GM21515 (cell line): ENCODE results near the gene INAVA.
"Not testable (repeated sequence)": the region's sequence is repeated elsewhere in the genome, so short reads cannot be mapped to it uniquely, and the experiment has no call there.

Experiments
- ATAC-seq: cut with Tn5 transposase; IDR thresholded peaks from one replicate; pipeline ENCODE4 v1.9.1; 2021; ENCODE audit not compliant: unreplicated experiment

The INAVA gene

DNA sequence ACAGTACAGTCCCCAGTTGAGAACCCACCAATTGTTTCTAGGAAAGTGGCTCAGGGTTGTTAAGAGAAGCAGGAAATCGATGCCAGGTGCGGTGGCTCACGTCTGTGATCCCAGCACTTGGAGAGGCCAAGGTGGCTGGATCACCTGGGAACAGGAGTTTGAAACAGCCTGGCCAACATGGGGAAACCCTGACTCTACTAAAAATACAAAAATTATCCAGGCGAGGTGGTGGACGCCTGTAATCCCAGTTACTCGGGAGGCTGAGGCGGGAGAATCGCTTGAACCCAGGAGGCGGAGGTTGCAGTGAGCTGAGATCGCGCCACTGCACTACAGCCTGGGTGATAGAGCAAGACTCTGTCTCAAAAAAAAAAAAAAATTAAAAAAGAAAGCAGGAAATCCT, 67.5 kb downstream of the INAVA start:
- not testable (repeated sequence) for ATAC-seq

- no peak for ATAC-seq
Measured at GRCh38 chr1:200962631-200963030, 67.9 kb downstream of the INAVA start.

DNA sequence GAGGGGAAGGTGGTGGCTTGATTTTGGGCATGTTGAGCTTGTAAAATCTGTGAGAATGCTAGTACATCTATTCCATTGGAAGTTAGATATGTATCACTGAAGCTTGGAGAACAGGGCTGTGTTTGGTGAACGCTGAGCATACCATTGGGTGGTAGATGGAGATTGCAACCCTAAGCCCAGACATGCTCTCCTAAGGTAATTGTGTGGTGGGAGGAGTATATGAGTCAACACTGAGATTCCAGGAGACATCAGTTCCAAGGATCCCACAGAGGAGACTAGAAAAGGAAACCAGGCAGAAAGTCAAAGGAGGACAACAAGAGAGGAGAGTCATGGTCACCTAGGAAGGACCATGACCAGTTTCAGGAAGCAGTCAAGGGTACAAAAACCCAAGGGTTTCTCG, 68.4 kb downstream of the INAVA start:
- ATAC-seq = no peak

DNA sequence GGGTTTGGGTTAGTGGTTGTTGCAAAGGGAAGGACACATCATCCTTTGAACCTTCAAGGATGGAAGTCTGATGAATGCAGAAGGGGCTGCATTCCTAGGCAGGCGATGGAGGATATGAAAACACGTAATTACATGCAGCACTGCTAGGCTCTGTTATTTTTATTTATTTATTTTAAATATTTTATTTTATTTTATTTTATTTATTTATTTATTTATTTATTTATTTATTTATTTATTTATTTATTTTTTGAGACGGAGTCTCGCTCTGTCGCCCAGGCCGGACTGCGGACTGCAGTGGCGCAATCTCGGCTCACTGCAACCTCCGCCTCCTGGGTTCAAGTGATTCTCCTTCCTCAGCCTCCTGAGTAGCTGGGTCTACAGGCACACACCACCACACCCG, 69.2 kb downstream of the INAVA start:
- ATAC-seq = not testable (repeated sequence)
